ENCODE measurements around the gene ACKR2. TPM values are rescaled to one million over a fixed set of nuclear protein-coding genes. Genes with fewer than 3 reads are reported as not detected.

The ACKR2 gene
- total RNA-seq, 4 donors from 2014 or later = 1.4 to 9.2 (median 5.2) TPM

DNA sequence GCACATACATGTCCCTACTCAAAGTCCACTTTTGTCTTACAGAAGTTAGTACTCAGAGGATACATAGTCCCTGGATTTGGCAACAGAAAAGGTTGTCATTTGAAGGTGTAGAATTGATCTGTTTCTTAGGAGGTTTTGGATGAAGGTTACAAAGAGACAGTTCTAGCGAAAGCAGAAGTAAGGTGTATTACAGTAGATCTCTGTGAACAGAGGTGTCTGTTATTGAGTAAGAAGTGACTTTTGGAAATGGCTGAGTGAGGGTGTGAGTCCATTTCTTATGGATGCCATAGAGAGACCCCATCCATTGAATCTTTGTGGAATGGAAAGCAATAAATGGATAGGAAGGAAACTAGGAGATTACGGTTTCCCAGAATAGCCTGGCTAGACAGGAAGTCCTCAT lies 102.3 kb downstream of the ACKR2 start:
- H3K9me3 ChIP-seq = peaks cover 40 to 47% of the 10 kb centered on the region in 2 donors
- intact Hi-C loops (cut with DNase I; ENCODE audit: low total_unique reads) = no loop called here

DNA sequence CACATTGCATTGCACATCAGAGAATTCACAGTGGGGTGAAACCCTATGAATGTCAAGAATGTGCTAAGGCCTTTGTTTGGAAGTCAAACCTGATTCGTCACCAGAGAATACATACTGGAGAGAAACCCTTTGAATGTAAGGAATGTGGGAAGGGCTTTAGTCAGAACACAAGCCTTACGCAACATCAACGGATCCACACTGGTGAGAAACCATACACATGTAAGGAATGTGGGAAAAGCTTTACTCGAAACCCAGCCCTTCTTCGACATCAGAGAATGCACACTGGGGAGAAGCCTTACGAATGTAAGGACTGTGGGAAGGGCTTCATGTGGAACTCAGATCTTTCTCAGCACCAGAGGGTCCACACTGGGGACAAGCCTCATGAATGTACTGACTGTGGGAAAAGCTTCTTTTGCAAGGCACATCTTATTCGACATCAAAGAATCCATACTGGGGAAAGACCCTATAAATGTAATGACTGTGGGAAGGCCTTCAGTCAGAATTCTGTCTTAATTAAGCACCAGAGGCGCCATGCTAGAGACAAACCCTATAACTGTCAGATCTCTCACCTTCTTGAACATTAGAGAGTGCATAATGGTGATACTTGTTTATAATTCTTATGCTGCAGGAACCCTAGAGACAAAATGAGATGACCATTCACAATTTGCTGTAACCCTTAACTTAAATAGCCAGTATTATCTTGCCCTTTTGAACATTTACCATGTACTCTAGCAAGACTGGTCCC lies 105.7 kb downstream of the ACKR2 start:
- peaks cover 0 to 40% (median 18%) of the 10 kb centered on the region in 4 donors for H3K36me3 ChIP-seq

More for the DNA sequence above, 102.3 kb downstream of the ACKR2 start:
- in situ Hi-C loops (cut with MboI; ENCODE audit: low pct_ligation_motif_present in 1 of 4, low pct_unique_long_range_greater_than_20kb in 1 of 4, low sequenced_read_pairs in 3 of 4) = no loop called here
- 88 to 96% methylated on average over 2 of the region's 2 CpGs for WGBS, 2 donors (ENCODE audit: low coverage in 1 of 2)
- H3K27me3 ChIP-seq = no peaks in the 10 kb centered on the region
- DNase-seq = no peak
- peaks cover 0 to 40% (median 18%) of the 10 kb centered on the region in 4 donors for H3K36me3 ChIP-seq
- TF ChIP-seq POLR2AphosphoS5 (IDR thresholded peaks at IDR 0.05) (no peak), POLR2A (IDR thresholded peaks at IDR 0.05) (no peak), EP300 (IDR thresholded peaks at IDR 0.05; ENCODE audit: low read depth) (no peak)
- TF ChIP-seq, protein P1, sequence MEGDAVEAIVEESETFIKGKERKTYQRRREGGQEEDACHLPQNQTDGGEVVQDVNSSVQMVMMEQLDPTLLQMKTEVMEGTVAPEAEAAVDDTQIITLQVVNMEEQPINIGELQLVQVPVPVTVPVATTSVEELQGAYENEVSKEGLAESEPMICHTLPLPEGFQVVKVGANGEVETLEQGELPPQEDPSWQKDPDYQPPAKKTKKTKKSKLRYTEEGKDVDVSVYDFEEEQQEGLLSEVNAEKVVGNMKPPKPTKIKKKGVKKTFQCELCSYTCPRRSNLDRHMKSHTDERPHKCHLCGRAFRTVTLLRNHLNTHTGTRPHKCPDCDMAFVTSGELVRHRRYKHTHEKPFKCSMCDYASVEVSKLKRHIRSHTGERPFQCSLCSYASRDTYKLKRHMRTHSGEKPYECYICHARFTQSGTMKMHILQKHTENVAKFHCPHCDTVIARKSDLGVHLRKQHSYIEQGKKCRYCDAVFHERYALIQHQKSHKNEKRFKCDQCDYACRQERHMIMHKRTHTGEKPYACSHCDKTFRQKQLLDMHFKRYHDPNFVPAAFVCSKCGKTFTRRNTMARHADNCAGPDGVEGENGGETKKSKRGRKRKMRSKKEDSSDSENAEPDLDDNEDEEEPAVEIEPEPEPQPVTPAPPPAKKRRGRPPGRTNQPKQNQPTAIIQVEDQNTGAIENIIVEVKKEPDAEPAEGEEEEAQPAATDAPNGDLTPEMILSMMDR (IDR thresholded peaks at IDR 0.05) = no peak
- no peak overlapping the region for H3K27ac ChIP-seq
- peaks cover 0 to 10% (median 6%) of the 10 kb centered on the region in 4 donors for H3K4me1 ChIP-seq
- H3K4me3 ChIP-seq = no peak overlapping the region

More for the DNA sequence above, 105.7 kb downstream of the ACKR2 start:
- WGBS, 2 donors (ENCODE audit: low coverage in 1 of 2) = 85 to 98% methylated on average over 8 of the region's 8 CpGs
- TF ChIP-seq EP300 (IDR thresholded peaks at IDR 0.05; ENCODE audit: low read depth) (no peak), POLR2AphosphoS5 (IDR thresholded peaks at IDR 0.05) (no peak), POLR2A (IDR thresholded peaks at IDR 0.05) (no peak)
- TF ChIP-seq, protein P1 (IDR thresholded peaks at IDR 0.05) = no peak
- Histone ChIP-seq H3K27ac (no peak overlapping the region), H3K9me3 (peaks cover 53 to 70% of the 10 kb centered on the region in 2 donors), H3K4me1 (no peaks in the 10 kb centered on the region), H3K4me3 (no peak overlapping the region), H3K27me3 (no peaks in the 10 kb centered on the region)
- intact Hi-C loops (cut with DNase I; ENCODE audit: low total_unique reads) = no loop called here
- no peak for DNase-seq
- in situ Hi-C loops (cut with MboI; ENCODE audit: low pct_ligation_motif_present in 1 of 4, low pct_unique_long_range_greater_than_20kb in 1 of 4, low sequenced_read_pairs in 3 of 4) = no loop called here

Small RNA genes within 50 kb of the gene (small RNA-seq; reads per million reads assigned to genes)
- gene CCDC13 = 0 to 0.36 (median 0.14) reads per million in 4 donors

Other genes with a start within 250 kb of the ACKR2 start
- gene SEC22C, start 227.5 kb upstream of the ACKR2 start, total RNA-seq = 10 to 100 TPM; 22.7 to 66.3 (median 32.1) TPM
- gene SS18L2, start 218.6 kb upstream of the ACKR2 start, total RNA-seq = 10 to 100 TPM in 3 of 4 donors, 1 to 10 TPM in 1; 3.4 to 23.9 (median 15.8) TPM
- 100 to 1,000 TPM in 3 of 4 donors, 10 to 100 TPM in 1; 96.3 to 172 (median 133) TPM for gene NKTR, start 208.8 kb upstream of the ACKR2 start, total RNA-seq
- 10 to 100 TPM in 3 of 4 donors, 1 to 10 TPM in 1; 10.0 to 44.1 (median 19.7) TPM for gene ZBTB47, start 155.7 kb upstream of the ACKR2 start, total RNA-seq
- gene KLHL40, start 123.9 kb upstream of the ACKR2 start, total RNA-seq = under 1 TPM in 1 of 4 donors, not detected in 3; 0.27 TPM
- gene HHATL, start 106.6 kb upstream of the ACKR2 start, total RNA-seq = under 1 TPM in 1 of 4 donors, not detected in 3; 0.27 TPM
- gene CCDC13, start 36.2 kb upstream of the ACKR2 start, total RNA-seq = 10 to 100 TPM in 2 of 4 donors, 1 to 10 TPM in 1, under 1 TPM in 1; 0.27 to 33.3 (median 13.6) TPM
- 100 to 1,000 TPM in 3 of 4 donors, 10 to 100 TPM in 1; 41.4 to 518 (median 379) TPM for gene HIGD1A, start 5.0 kb upstream of the ACKR2 start, total RNA-seq
- not detected for gene CYP8B1, start 66.4 kb downstream of the ACKR2 start, total RNA-seq
- 1 to 10 TPM; 2.2 to 6.0 (median 4.9) TPM for gene ZNF662, start 96.7 kb downstream of the ACKR2 start, total RNA-seq
- gene GASK1A, start 169.9 kb downstream of the ACKR2 start, total RNA-seq = 1 to 10 TPM in 3 of 4 donors, under 1 TPM in 1; 0.75 to 5.9 (median 3.6) TPM

Measured in transverse colon (tissue), 4 donors.